GDM1 (cell line): ENCODE measurements around the gene TTR.

Source experiments
- DNase-seq: peaks from one replicate; lab custom pipeline; 2025; lab: John Stamatoyannopoulos, UW

Gene TTR

GRCh38 chr18:31616586-31616985 is 24.9 kb downstream of the TTR start:
- DNase-seq, result no peak

DNA sequence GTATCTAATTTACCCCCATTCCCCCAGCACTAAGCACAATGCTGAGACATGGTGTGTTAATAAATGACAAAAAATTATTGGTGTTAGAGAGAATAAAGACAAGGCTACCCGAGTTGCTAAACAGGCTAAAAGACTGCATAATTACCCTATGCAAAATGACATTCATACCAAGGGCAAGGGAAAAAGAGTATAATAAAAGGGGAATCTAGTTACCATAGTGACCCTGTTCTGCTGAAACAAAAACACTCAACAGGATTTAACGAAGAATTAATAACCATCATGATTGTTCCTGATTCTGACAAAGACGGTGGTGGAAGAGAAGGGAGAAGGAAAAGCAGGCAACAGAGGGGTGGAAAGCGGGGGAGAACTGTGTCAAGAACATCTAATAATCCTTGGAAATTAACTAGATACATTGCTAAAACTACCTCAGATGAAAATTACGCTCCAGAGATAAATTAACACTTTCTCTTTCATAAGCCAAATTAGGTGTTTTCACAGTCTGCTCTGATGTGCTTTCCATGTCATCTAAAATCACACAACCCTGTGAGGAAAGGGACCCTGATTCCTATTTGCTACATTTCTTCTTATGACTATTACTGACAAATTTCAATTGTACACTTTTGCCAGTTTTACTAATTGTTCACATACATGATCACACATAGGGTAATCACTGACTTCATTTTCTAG is 25.5 kb downstream of the TTR start:
- DNase-seq, result no peak

- DNase-seq, result no peak
Observed at GRCh38 chr18:31618801-31619200, 27.1 kb downstream of the TTR start.

DNA sequence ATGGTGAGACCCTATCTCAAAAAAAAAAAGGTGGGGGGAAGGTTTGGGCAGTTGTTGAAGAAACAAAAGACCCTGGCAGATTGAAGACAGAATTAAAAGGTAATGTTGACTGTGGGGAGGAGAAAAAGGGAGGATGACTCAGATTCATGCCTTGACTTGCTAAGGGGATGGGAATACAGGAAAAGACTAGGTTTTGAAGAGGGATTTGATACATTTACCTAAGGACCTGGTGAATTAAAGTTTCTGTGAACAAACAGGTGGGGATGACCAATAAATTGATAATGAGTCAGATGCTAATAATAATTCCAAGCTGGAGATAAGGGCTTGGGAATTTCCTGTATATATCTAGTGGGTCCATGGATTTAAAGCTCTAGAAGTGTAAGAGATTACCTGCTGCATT is 27.6 kb downstream of the TTR start:
- DNase-seq, result no peak

- DNase-seq, result peak; percentile 11
Observed at GRCh38 chr18:31624892-31625640, 33.4 kb downstream of the TTR start.

DNA sequence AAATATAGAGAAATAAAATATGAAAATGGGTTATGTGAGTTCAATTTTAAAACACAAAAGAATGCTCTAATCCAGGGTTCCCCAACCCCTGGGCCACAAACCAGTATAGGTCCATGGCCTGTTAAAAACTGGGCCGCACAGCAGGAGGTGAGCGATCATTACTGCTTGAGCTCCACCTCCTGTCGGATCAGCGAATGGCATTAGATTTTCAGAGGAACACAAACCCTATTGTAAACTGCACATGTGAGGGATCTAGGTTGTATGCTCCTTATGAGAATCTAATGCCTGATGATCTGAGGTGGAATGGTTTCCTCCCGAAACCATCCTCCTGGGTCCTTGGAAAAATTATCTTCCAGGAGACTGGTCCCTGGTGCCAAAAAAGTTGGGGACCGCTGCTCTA is 34.7 kb downstream of the TTR start:
- no peak for DNase-seq

- no peak for DNase-seq
Observed at GRCh38 chr18:31630549-31630948, 38.9 kb downstream of the TTR start.

DNA sequence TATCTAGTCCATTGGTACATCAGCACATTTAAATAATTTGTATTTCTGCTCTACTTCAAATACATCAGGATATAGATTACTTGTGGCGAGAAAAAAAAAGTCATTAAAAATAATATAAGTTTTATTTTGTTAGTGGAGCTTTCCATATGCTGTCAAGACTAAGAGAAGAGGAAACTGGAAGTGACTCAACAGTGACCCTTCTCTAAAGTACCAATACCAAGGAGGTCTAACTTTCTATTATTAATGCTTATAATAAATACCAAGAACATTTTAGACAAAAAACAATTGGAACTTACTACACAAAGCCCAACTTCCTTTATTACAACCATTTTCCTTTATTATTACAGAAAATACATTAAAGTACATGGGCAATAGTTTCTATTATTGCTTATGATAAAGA is 39.8 kb downstream of the TTR start:
- DNase-seq, result no peak

- no peak for DNase-seq
Observed at GRCh38 chr18:31632356-31632755, 40.7 kb downstream of the TTR start.

GRCh38 chr18:31633392-31634330 is 42.0 kb downstream of the TTR start:
- DNase-seq, result peak; percentile 63

DNA sequence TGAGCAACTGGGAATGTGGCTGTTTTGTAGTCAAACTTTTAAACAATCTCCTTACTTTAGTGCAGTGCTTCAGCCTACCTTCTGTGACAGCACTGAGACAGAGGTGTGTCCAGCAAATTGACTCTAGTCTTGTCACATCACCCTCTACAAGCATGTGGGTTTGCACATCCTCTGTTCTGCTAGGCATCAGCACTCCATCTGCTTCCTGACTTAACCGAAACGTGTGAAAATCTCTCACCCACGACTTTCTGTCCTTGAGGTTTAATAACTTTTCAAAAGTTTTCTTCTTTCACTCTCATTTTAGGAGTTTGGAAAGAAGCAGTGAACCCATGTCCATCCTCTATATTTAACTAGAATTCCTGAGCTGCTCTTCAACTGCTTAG is 42.6 kb downstream of the TTR start:
- DNase-seq, result peak; percentile 64

GRCh38 chr18:31636387-31636786 is 44.7 kb downstream of the TTR start:
- DNase-seq, result no peak

DNA sequence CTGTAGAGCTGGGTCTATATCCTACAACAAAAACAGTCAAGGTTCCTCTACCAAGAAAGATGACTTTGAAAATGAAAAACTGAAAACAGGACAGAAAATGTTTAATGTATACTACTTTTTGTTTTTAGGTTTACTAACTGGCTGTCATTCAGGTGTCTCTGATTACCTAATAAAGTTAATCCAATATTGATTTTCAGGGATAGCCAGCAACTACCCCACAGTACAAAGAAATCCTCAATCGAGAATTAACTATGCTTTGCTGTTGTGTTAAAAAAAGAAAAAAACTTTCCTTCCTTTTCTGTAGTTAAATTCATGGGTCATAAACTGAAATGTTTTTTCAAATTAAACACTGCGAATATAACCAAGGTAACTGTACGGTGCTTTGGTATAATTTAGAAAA is 45.8 kb downstream of the TTR start:
- no peak for DNase-seq

DNA sequence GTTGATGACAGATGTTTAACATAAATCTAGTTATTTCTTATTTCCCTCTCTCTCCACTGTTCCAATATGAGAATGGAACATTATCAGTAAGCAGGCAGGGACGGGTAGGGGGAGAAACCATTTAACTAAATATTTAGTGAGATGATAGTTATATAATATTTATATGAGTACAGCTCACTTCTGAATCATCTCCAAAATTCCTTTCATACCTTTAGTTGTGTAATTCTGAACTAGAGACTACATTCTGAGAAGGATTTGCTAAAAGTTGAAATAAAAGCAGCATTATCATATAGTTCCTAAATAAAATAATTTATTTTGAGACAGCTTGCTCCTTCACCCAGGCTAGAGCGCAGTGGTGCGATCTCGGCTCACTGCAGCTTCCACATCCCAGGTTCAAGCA is 51.3 kb downstream of the TTR start:
- no peak for DNase-seq

GRCh38 chr18:31645411-31645810 is 53.7 kb downstream of the TTR start:
- DNase-seq, result no peak

GRCh38 chr18:31646332-31647126 is 54.9 kb downstream of the TTR start:
- DNase-seq, result no peak

GRCh38 chr18:31647127-31647753 is 55.6 kb downstream of the TTR start:
- DNase-seq, result no peak
